ENCODE data around the gene SLC8A1.

DNA sequence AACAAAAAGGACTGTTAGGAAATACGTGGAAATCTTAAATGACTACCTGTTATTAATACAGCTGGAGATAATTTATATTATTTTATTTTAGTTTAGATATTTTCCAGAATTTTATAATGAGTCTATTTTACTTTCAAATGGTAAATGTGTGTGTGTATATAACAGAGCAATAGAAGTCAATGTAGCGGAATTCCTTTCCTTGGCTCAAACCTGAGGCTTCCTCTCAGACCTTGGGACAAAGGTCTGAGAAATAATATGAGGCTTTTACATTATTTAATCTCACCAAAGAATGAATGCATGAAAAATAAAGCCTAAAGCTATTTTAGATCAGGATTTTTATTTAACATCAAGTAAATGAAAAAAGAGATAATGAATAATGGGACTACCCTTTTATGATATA lies 65.7 kb downstream of the SLC8A1 start:
- TF ChIP-seq, protein P1, sequence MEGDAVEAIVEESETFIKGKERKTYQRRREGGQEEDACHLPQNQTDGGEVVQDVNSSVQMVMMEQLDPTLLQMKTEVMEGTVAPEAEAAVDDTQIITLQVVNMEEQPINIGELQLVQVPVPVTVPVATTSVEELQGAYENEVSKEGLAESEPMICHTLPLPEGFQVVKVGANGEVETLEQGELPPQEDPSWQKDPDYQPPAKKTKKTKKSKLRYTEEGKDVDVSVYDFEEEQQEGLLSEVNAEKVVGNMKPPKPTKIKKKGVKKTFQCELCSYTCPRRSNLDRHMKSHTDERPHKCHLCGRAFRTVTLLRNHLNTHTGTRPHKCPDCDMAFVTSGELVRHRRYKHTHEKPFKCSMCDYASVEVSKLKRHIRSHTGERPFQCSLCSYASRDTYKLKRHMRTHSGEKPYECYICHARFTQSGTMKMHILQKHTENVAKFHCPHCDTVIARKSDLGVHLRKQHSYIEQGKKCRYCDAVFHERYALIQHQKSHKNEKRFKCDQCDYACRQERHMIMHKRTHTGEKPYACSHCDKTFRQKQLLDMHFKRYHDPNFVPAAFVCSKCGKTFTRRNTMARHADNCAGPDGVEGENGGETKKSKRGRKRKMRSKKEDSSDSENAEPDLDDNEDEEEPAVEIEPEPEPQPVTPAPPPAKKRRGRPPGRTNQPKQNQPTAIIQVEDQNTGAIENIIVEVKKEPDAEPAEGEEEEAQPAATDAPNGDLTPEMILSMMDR (conservative IDR thresholded peaks at IDR 0.05; ENCODE audit: low read length): no peak
- no peak for TF ChIP-seq EZH2phosphoT487 (IDR thresholded peaks at IDR 0.05; ENCODE audit: borderline replicate concordance)
